ENCODE data around the gene CEP162. TPM values are rescaled to one million over a fixed set of nuclear protein-coding genes. Genes with fewer than 3 reads are reported as not detected.
"Not testable (repeated sequence)": the region's sequence is repeated elsewhere in the genome, so short reads cannot be mapped to it uniquely, and the experiment has no call there.

The CEP162 gene
- total RNA-seq, 1 donor from 2014 or later, result 11.7 TPM

DNA sequence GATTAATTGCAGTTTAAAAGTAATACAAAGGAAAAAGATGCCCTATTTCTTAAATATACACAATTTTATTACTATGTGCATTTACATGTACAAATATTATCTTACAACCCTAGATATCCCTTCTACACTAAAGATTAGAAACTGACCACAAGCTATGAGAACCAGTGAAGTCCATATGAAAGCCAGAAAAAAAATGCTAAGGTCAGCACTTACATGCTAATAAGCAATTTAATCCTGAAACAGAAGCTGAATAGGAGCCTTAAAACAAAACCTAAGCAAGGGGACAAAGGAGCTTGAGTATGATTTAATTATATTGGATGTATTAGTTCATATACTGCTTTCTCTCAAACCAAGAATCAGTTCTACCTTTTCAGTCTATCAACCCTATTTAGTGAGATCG is 14.2 kb downstream of the CEP162 start:
- Histone ChIP-seq H3K4me3 (no peak overlapping the region), H3K27me3 (no peaks in the 10 kb centered on the region), H3K27ac (no peak overlapping the region), H3K9me3 (no peaks in the 10 kb centered on the region), H3K4me1 (no peaks in the 10 kb centered on the region), H3K36me3 (peaks cover 4 to 7% of the 10 kb centered on the region in 2 donors)
- TF ChIP-seq, protein P1, sequence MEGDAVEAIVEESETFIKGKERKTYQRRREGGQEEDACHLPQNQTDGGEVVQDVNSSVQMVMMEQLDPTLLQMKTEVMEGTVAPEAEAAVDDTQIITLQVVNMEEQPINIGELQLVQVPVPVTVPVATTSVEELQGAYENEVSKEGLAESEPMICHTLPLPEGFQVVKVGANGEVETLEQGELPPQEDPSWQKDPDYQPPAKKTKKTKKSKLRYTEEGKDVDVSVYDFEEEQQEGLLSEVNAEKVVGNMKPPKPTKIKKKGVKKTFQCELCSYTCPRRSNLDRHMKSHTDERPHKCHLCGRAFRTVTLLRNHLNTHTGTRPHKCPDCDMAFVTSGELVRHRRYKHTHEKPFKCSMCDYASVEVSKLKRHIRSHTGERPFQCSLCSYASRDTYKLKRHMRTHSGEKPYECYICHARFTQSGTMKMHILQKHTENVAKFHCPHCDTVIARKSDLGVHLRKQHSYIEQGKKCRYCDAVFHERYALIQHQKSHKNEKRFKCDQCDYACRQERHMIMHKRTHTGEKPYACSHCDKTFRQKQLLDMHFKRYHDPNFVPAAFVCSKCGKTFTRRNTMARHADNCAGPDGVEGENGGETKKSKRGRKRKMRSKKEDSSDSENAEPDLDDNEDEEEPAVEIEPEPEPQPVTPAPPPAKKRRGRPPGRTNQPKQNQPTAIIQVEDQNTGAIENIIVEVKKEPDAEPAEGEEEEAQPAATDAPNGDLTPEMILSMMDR (IDR thresholded peaks at IDR 0.05), result no peak
- DNase-seq (ENCODE audit: low spot score in 2 of 2), result no peak
- intact Hi-C loops (cut with DNase I), result no loop called here

DNA sequence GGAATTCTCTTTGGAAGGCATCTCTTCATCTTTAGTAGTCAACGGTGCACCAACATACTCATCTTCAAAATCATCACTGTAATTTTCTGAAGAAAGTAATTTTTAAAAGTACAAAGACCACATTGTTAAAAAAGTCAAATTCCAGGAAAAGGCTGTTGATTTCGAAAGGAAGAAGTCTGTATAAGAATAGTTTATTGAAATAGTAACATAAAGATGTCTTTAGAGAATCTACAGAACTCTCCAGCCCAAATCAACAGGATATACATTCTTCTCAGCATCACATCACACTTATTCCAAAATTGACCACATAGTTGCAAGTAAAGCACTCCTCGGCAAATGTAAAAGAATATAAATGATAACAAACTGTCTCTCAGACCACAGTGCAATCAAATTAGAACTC is 23.4 kb downstream of the CEP162 start:
- Histone ChIP-seq H3K27ac (no peak overlapping the region), H3K4me1 (peaks cover 0 to 6% of the 10 kb centered on the region in 2 donors), H3K4me3 (no peak overlapping the region), H3K27me3 (no peaks in the 10 kb centered on the region), H3K9me3 (no peaks in the 10 kb centered on the region), H3K36me3 (peaks cover under 1 to 7% of the 10 kb centered on the region in 2 donors)
- intact Hi-C loops (cut with DNase I), result no loop called here
- no peak for DNase-seq (ENCODE audit: low spot score in 2 of 2)
- TF ChIP-seq, protein P1 (IDR thresholded peaks at IDR 0.05), result no peak

DNA sequence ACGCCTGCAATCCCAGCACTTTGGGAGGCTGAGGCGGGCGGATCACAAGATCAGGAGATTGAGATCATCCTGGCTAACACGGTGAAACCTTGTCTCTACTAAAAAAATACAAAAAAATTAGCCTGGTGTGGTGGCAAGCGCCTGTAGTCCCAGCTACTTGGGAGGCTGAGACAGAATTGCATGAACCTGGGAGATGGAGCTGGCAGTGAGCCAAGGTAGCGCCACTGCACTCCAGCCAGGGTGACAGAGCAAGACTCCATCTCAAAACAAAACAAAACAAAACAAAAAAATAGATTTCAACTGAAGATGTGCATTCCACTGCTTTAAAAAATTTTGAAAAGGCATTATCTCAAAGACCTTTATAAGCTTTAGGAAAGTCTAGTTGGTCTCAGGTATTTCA is 27.5 kb downstream of the CEP162 start:
- H3K36me3 ChIP-seq; DNase-seq (ENCODE audit: low spot score in 2 of 2): not testable (repeated sequence)

DNA sequence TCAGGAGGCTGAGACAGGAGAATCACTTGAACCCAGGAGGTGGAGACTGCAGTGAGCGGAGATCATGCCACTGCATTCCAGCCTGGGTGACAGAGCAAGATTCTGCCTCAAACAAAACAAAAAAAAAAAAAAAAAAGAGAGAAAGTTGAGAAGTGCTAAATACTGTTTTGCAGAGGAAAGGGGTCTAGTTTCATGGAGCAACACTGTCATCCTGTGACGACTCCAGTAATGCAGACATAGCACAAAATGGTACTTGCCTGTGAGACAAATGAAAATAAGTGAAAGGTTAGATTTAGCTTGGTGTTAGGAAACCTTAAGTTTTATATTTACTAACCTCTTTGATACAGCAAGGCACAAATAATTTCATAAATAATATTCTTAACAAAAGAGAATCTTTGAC is 29.7 kb downstream of the CEP162 start:
- no peak for DNase-seq (ENCODE audit: low spot score in 2 of 2)
- intact Hi-C loops (cut with DNase I), result no loop called here
- H3K4me1 ChIP-seq, result peaks cover 0 to 8% of the 10 kb centered on the region in 2 donors
- H3K36me3 ChIP-seq, result peaks cover 0 to 5% of the 10 kb centered on the region in 2 donors
- no peaks in the 10 kb centered on the region for H3K27me3 ChIP-seq
- H3K27ac ChIP-seq, result no peak overlapping the region
- TF ChIP-seq, protein P1 (IDR thresholded peaks at IDR 0.05), result peak in 2 of 3 experiments; percentile 24 to 40
- no peaks in the 10 kb centered on the region for H3K9me3 ChIP-seq
- no peak overlapping the region for H3K4me3 ChIP-seq

More for the DNA sequence above, 27.5 kb downstream of the CEP162 start:
- intact Hi-C loops (cut with DNase I); H3K9me3 ChIP-seq; H3K4me3 ChIP-seq; H3K27ac ChIP-seq; H3K4me1 ChIP-seq; H3K27me3 ChIP-seq: not testable (repeated sequence)

DNA sequence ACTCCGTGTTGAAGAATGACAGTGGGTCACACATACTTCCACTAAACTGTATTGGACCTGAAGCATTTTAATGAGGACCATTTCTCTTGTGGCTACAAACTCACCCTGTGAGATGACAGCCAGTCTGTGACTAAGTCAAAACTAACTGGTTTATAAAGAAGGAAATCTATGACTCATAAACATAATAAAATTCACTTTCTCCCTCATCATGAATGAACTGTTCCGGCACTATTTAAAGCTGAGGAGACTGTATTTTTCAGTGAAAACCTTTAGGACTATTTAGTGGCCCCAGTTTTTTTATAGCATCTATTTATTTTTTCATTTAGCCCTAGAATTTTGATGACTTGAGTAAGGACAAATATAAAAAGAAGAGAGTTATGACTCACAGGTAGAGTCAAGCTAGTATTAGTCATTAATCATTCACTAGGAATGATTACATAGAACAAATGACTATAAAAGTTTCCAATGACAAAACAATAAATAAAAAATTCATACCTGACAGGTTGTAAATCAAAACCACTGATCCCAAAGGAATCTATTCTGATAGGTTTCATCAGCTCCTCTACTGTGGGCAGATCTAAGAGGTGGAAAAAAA is 34.2 kb downstream of the CEP162 start:
- Histone ChIP-seq H3K36me3 (peaks cover 0 to 19% of the 10 kb centered on the region in 2 donors), H3K27ac (peak overlapping the region; percentile 66 to 69), H3K9me3 (no peaks in the 10 kb centered on the region), H3K4me1 (peaks cover 0 to 6% of the 10 kb centered on the region in 2 donors), H3K27me3 (no peaks in the 10 kb centered on the region), H3K4me3 (no peak overlapping the region)
- intact Hi-C loops (cut with DNase I), result loop anchor here (2.0 kb wide), 4 partner anchors 98 to 308 kb away; no protein-coding TSS in a partner anchor
- no peak for DNase-seq (ENCODE audit: low spot score in 2 of 2)
- TF ChIP-seq, protein P1 (IDR thresholded peaks at IDR 0.05), result no peak

DNA sequence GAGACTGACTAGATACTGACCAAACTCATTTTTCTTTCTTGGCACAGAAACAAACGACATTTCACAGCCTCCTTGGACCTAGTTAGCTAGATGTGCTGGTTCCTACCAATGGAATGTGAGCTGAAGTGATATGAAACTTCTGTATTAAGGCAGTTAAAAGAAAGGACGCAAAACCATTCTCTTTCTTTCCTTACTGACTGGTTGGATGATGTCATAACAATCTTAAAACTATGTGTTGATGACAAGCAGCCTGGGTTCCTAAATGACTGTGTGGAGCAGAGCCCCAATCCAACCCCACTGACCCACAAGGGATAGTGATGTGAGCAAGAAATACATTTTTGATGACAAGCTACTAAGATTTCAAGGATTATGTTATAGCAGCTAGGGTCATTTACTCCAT is 35.6 kb downstream of the CEP162 start:
- H3K27ac ChIP-seq, result no peak overlapping the region
- TF ChIP-seq, protein P1 (IDR thresholded peaks at IDR 0.05), result no peak
- no peak overlapping the region for H3K4me3 ChIP-seq
- no peak for DNase-seq (ENCODE audit: low spot score in 2 of 2)
- H3K9me3 ChIP-seq, result no peaks in the 10 kb centered on the region
- peaks cover 0 to 19% of the 10 kb centered on the region in 2 donors for H3K36me3 ChIP-seq
- no peaks in the 10 kb centered on the region for H3K27me3 ChIP-seq
- intact Hi-C loops (cut with DNase I), result loop anchor here (2.0 kb wide), 4 partner anchors 97 to 307 kb away; no protein-coding TSS in a partner anchor
- peaks cover 0 to 6% of the 10 kb centered on the region in 2 donors for H3K4me1 ChIP-seq

DNA sequence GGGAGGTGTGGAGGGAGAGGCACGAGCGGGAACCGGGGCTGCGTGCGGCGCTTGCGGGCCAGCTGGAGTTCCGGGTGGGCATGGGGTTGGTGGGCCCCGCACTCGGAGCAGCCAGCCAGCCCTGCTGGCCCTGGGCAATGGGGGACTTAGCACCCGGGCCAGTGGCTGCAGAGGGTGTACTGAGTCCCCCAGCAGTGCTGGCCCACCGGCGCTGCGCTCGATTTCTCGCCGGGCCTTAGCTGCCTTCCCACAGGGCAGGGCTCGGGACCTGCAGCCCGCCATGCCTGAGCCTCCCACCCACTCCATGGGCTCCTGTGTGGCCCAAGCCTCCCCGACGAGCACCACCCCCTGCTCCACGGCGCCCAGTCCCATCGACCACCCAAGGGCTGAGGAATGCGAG is 38.1 kb downstream of the CEP162 start:
- peaks cover 0 to 26% of the 10 kb centered on the region in 2 donors for H3K36me3 ChIP-seq
- H3K27ac ChIP-seq; intact Hi-C loops (cut with DNase I): not testable (repeated sequence)

More for the DNA sequence above, 38.1 kb downstream of the CEP162 start:
- not testable (repeated sequence) for H3K9me3 ChIP-seq; H3K27me3 ChIP-seq; H3K4me1 ChIP-seq; H3K4me3 ChIP-seq; DNase-seq (ENCODE audit: low spot score in 2 of 2)

Measured in ascending aorta (tissue), 2 donors.